ENCODE data around the gene ZDHHC11. TPM values are rescaled to one million over a fixed set of nuclear protein-coding genes. Genes with fewer than 3 reads are reported as not detected.
"Not testable (repeated sequence)": the region's sequence is repeated elsewhere in the genome, so short reads cannot be mapped to it uniquely, and the experiment has no call there.

The ZDHHC11 gene
- total RNA-seq, 1 experiment from 2014 or later = 17.0 TPM

GRCh38 chr5:773517-774264 lies 77.1 kb downstream of the ZDHHC11 start:
- H3K79me2 ChIP-seq (ENCODE audit: insufficient read depth, low read length) = no peaks in the 10 kb centered on the region
- H3K27me3 ChIP-seq (ENCODE audit: insufficient read depth, low read length) = no peaks in the 10 kb centered on the region
- ChIA-PET POLR2A (no interaction called here), CTCF (no interaction called here), RAD21 (ENCODE audit: low non-redundant PET in 1 of 2, low total read pairs in 2 of 2, uncharacterized antibody in 2 of 2, unreplicated experiment in 2 of 2) (no interaction called here)
- no peaks in the 10 kb centered on the region for H4K20me1 ChIP-seq (ENCODE audit: insufficient read depth)
- DNase-seq (ENCODE audit: low read depth, low spot score) (no peak), ATAC-seq (no peak)
- no peak overlapping the region for H3K9ac ChIP-seq (ENCODE audit: low read length)
- H3K4me1 ChIP-seq (ENCODE audit: control insufficient read depth in 1 of 2, insufficient read depth in 2 of 2, low read length in 2 of 2) = no peaks in the 10 kb centered on the region
- no TSS peak for BruUV-seq (replicated peaks)
- H3K9me2 ChIP-seq (ENCODE audit: insufficient read depth) = no peaks in the 10 kb centered on the region
- intact Hi-C loops (cut with micrococcal nuclease) = no loop called here
- no peaks in the 10 kb centered on the region for H3K36me3 ChIP-seq (ENCODE audit: control insufficient read depth in 1 of 2, insufficient read depth in 2 of 2, low read length in 2 of 2)
- no peak overlapping the region for H3K4me2 ChIP-seq (ENCODE audit: low read length)
- no peak overlapping the region for H2AFZ ChIP-seq (ENCODE audit: low read depth, low read length, poor library complexity, severe bottlenecking)
- H3K9me3 ChIP-seq (ENCODE audit: control insufficient read depth in 1 of 2, insufficient read depth in 1 of 2, low read depth in 1 of 2, low read length in 2 of 2) = no peaks in the 10 kb centered on the region
- TF ChIP-seq ZFX (IDR thresholded peaks at IDR 0.05) (no peak), CBX3 (IDR thresholded peaks at IDR 0.05; ENCODE audit: low read depth) (no peak), EZH2phosphoT487 (IDR thresholded peaks at IDR 0.05; ENCODE audit: borderline replicate concordance) (no peak), POLR2AphosphoS5 (IDR thresholded peaks at IDR 0.05; ENCODE audit: low read depth, low read length) (no peak), CEBPB (IDR thresholded peaks at IDR 0.05; ENCODE audit: low read depth) (no peak), ZNF274 (IDR thresholded peaks at IDR 0.05; ENCODE audit: low read depth, low read length) (no peak), TCF7L2 (IDR thresholded peaks at IDR 0.05; ENCODE audit: borderline replicate concordance, extremely low read depth, insufficient read depth, insufficient read length) (no peak), POLR2A (IDR thresholded peaks at IDR 0.05; ENCODE audit: borderline replicate concordance, extremely low read depth, insufficient read depth, insufficient read length) (no peak), SIN3A (IDR thresholded peaks at IDR 0.05; ENCODE audit: low read depth) (no peak), EZH2 (IDR thresholded peaks at IDR 0.05) (no peak), REST (IDR thresholded peaks at IDR 0.05; ENCODE audit: low read depth) (no peak), YY1 (IDR thresholded peaks at IDR 0.05; ENCODE audit: extremely low read depth, insufficient replicate concordance, low read depth, low read length) (no peak), SRF (IDR thresholded peaks at IDR 0.05; ENCODE audit: low read depth) (no peak), SP1 (IDR thresholded peaks at IDR 0.05; ENCODE audit: low read depth) (no peak)
- TF ChIP-seq, protein P1, sequence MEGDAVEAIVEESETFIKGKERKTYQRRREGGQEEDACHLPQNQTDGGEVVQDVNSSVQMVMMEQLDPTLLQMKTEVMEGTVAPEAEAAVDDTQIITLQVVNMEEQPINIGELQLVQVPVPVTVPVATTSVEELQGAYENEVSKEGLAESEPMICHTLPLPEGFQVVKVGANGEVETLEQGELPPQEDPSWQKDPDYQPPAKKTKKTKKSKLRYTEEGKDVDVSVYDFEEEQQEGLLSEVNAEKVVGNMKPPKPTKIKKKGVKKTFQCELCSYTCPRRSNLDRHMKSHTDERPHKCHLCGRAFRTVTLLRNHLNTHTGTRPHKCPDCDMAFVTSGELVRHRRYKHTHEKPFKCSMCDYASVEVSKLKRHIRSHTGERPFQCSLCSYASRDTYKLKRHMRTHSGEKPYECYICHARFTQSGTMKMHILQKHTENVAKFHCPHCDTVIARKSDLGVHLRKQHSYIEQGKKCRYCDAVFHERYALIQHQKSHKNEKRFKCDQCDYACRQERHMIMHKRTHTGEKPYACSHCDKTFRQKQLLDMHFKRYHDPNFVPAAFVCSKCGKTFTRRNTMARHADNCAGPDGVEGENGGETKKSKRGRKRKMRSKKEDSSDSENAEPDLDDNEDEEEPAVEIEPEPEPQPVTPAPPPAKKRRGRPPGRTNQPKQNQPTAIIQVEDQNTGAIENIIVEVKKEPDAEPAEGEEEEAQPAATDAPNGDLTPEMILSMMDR (IDR thresholded peaks at IDR 0.05 in 2 of 3, conservative IDR thresholded peaks at IDR 0.05 in 1 of 3; ENCODE audit: borderline replicate concordance in 1 of 3, insufficient read depth in 1 of 3, low read depth in 2 of 3, low read length in 2 of 3) = no peak
- no peak overlapping the region for H3K27ac ChIP-seq (ENCODE audit: low read depth, low read length)
- H3K4me3 ChIP-seq (replicated peaks in 1 of 2; ENCODE audit: low read depth in 1 of 2, low read length in 2 of 2) = no peak overlapping the region

GRCh38 chr5:772931-773330 lies 77.9 kb downstream of the ZDHHC11 start:
- H4K20me1 ChIP-seq (ENCODE audit: insufficient read depth); CTCF ChIA-PET; H3K9me3 ChIP-seq (ENCODE audit: control insufficient read depth in 1 of 2, insufficient read depth in 1 of 2, low read depth in 1 of 2, low read length in 2 of 2); intact Hi-C loops (cut with micrococcal nuclease); H3K27me3 ChIP-seq (ENCODE audit: insufficient read depth, low read length); H3K4me1 ChIP-seq (ENCODE audit: control insufficient read depth in 1 of 2, insufficient read depth in 2 of 2, low read length in 2 of 2); H3K9ac ChIP-seq (ENCODE audit: low read length); H3K4me2 ChIP-seq (ENCODE audit: low read length); RAD21 ChIA-PET (ENCODE audit: low non-redundant PET in 1 of 2, low total read pairs in 2 of 2, uncharacterized antibody in 2 of 2, unreplicated experiment in 2 of 2); BruUV-seq (replicated peaks); H3K27ac ChIP-seq (ENCODE audit: low read depth, low read length); H2AFZ ChIP-seq (ENCODE audit: low read depth, low read length, poor library complexity, severe bottlenecking); DNase-seq (ENCODE audit: low read depth, low spot score); ATAC-seq; H3K4me3 ChIP-seq (replicated peaks in 1 of 2; ENCODE audit: low read depth in 1 of 2, low read length in 2 of 2); H3K79me2 ChIP-seq (ENCODE audit: insufficient read depth, low read length); POLR2A ChIA-PET; H3K9me2 ChIP-seq (ENCODE audit: insufficient read depth); H3K36me3 ChIP-seq (ENCODE audit: control insufficient read depth in 1 of 2, insufficient read depth in 2 of 2, low read length in 2 of 2): not testable (repeated sequence)
